GM23338 (cell line): ENCODE measurements around the gene SUMO4. TPM values are rescaled to one million over a fixed set of nuclear protein-coding genes. Genes with fewer than 3 reads are reported as not detected.

Source experiments
- ATAC-seq: fragments of 200-7000 bp; cut with Tn5 transposase; 3 replicates; pipeline ENCODE4 v1.9.1; 2020
- DNase-seq: peaks from one replicate; pipeline ENCODE4 v3.0.0-alpha.2; 2015; ENCODE audit warnings: low spot score
- H2AFZ ChIP-seq: fragments of 200-600 bp; sonication (generic); 2 replicates; pipeline ENCODE4 v1.8.0; 2016; ENCODE audit warnings: antibody characterized with exemption, mild to moderate bottlenecking, moderate library complexity
- H3F3A ChIP-seq: fragments of 200-600 bp; sonication (generic); replicated peaks from 2 replicates; pipeline ENCODE4 v1.8.0; 2017; ENCODE audit warnings: antibody characterized with exemption, mixed run types, low read depth
- H3K27ac ChIP-seq: fragments of 200-600 bp; sonication (generic); 2 replicates; pipeline ENCODE4 v1.6.1; 2016; ENCODE audit warnings: low read depth
- H3K27me3 ChIP-seq: fragments of 200-600 bp; sonication (generic); 2 replicates; pipeline ENCODE4 v1.8.0; 2016; ENCODE audit warnings: mild to moderate bottlenecking, mixed run types, moderate library complexity; ENCODE audit not compliant: insufficient read depth
- H3K36me3 ChIP-seq: fragments of 200-600 bp; sonication (generic); 2 replicates; pipeline ENCODE4 v1.8.0; 2016; ENCODE audit warnings: mild to moderate bottlenecking; ENCODE audit not compliant: insufficient read depth
- H3K4me1 ChIP-seq: fragments of 200-600 bp; sonication (generic); 2 replicates; pipeline ENCODE4 v1.8.0; 2016; ENCODE audit warnings: mild to moderate bottlenecking, moderate library complexity; ENCODE audit not compliant: insufficient read depth
- H3K4me2 ChIP-seq: fragments of 200-600 bp; sonication (generic); 2 replicates; pipeline ENCODE4 v1.7.1; 2017; ENCODE audit warnings: mixed run types
- H3K4me3 ChIP-seq: fragments of 200-600 bp; sonication (generic); 2 replicates; pipeline ENCODE4 v1.6.1; 2016; ENCODE audit warnings: mixed run types
- H3K79me2 ChIP-seq: fragments of 200-600 bp; sonication (generic); replicated peaks from 2 replicates; pipeline ENCODE4 v1.8.0; 2017; ENCODE audit warnings: mild to moderate bottlenecking; ENCODE audit not compliant: insufficient read depth
- H3K9me2 ChIP-seq: fragments of 200-600 bp; sonication (generic); 2 replicates; pipeline ENCODE4 v1.8.0; 2017; ENCODE audit not compliant: insufficient read depth
- H4K20me1 ChIP-seq: fragments of 200-600 bp; sonication (generic); replicated peaks from 2 replicates; pipeline ENCODE4 v1.8.0; 2017; ENCODE audit warnings: mild to moderate bottlenecking; ENCODE audit not compliant: insufficient read depth
- H3K27ac Mint-ChIP-seq: 2 replicates; pipeline ENCODE4 v1.8.0; 2020; ENCODE audit warnings: inconsistent platforms, mild to moderate bottlenecking, moderate library complexity, mixed read lengths
- H3K27me3 Mint-ChIP-seq: 3 replicates; pipeline ENCODE4 v1.8.0; 2022; ENCODE audit warnings: low read depth, mild to moderate bottlenecking, moderate library complexity, mixed read lengths, inconsistent platforms; ENCODE audit not compliant: insufficient read depth, poor library complexity
- H3K36me3 Mint-ChIP-seq: 3 replicates; pipeline ENCODE4 v1.8.0; 2021; ENCODE audit warnings: low read depth, mild to moderate bottlenecking, inconsistent platforms, moderate library complexity, mixed read lengths
- H3K4me1 Mint-ChIP-seq: 3 replicates; pipeline ENCODE4 v1.8.0; 2020; ENCODE audit warnings: mild to moderate bottlenecking, inconsistent platforms, mixed read lengths
- H3K4me3 Mint-ChIP-seq: 3 replicates; pipeline ENCODE4 v1.8.0; 2021; ENCODE audit warnings: moderate library complexity, mild to moderate bottlenecking, inconsistent platforms, mixed read lengths
- H3K9me3 Mint-ChIP-seq: 3 replicates; pipeline ENCODE4 v1.8.0; 2020; ENCODE audit warnings: moderate library complexity, mild to moderate bottlenecking, inconsistent platforms, mixed read lengths
- EZH2phosphoT487 ChIP-seq: fragments of 200-600 bp; sonication (generic); IDR thresholded peaks from one replicate; pipeline ENCODE4 v1.8.1; 2018; ENCODE audit warnings: antibody characterized with exemption; ENCODE audit not compliant: unreplicated experiment
- JUNB ChIP-seq: IDR thresholded peaks from one replicate; pipeline ENCODE4 v1.6.1; 2016; ENCODE audit warnings: antibody characterized with exemption; ENCODE audit not compliant: unreplicated experiment
- NANOG ChIP-seq: IDR thresholded peaks from 2 replicates; pipeline ENCODE4 v1.6.1; 2016; ENCODE audit warnings: antibody characterized with exemption, borderline replicate concordance
- REST ChIP-seq: IDR thresholded peaks from one replicate; pipeline ENCODE4 v1.6.1; 2018; ENCODE audit warnings: antibody characterized with exemption; ENCODE audit not compliant: unreplicated experiment
- STAT1 ChIP-seq: IDR thresholded peaks from one replicate; pipeline ENCODE4 v1.6.1; 2016; ENCODE audit warnings: antibody characterized with exemption; ENCODE audit not compliant: unreplicated experiment
- ZNF114 ChIP-seq: fragments of 250-450 bp; sonication (Bioruptor Pico); IDR thresholded peaks from 2 replicates; pipeline ENCODE4 v1.5.0; 2020; ENCODE audit warnings: mild to moderate bottlenecking, moderate library complexity
- ZNF331 ChIP-seq: fragments of 250-450 bp; sonication (Bioruptor Pico); IDR thresholded peaks from 2 replicates; pipeline ENCODE4 v1.5.0; 2020; ENCODE audit warnings: low read depth, mild to moderate bottlenecking, moderate library complexity
- ZNF462 ChIP-seq: fragments of 250-450 bp; sonication (Bioruptor Pico); IDR thresholded peaks from 2 replicates; pipeline ENCODE4 v1.5.0; 2020; ENCODE audit warnings: mild to moderate bottlenecking, moderate library complexity
- polyA plus RNA-seq: library from polyadenylated mRNA; unstranded; fragments of >200 nt; fragmentation: Nextera tagmentation; extraction: Ambion mirVana; gene quantifications from 2 replicates; pipeline ENCODE4 v1.2.1, GENCODE V29; 2016
- total RNA-seq: library from RNA; depleted of rRNA; stranded (reverse); fragments of >200 nt; shearing (Covaris generic); gene quantifications from 2 replicates; pipeline ENCODE4 v1.2.3, GENCODE V29; 2014
- TF ChIP-seq, protein P1 (sequence below), 2 experiments: fragments of 200-600 bp in 1 of 2; sonication (generic) in 1 of 2; conservative IDR thresholded peaks; 2 replicates each; pipeline versions ENCODE4 v1.5.1 to v1.6.1; 2016 to 2017; ENCODE audit warnings: antibody characterized with exemption in 2 of 2, low read depth in 2 of 2, mild to moderate bottlenecking in 2 of 2, moderate library complexity in 1 of 2

The SUMO4 gene
- total and polyA plus RNA-seq, 2 experiments from 2014 or later: 1.9 to 2.1 TPM

GRCh38 chr6:149425754-149426153 is 25.7 kb downstream of the SUMO4 start:
- no peak overlapping the region for H2AFZ ChIP-seq
- Mint-ChIP-seq H3K27ac (no peak overlapping the region), H3K4me3 (no peak overlapping the region), H3K9me3 (no peaks in the 10 kb centered on the region; the same call in 2 of the 3 replicates), H3K36me3 (no peaks in the 10 kb centered on the region; the same call in 2 of the 3 replicates), H3K27me3 (peaks cover 5% of the 10 kb centered on the region), H3K4me1 (peaks cover 16% of the 10 kb centered on the region)
- H3K79me2 ChIP-seq: no peaks in the 10 kb centered on the region
- H3K4me3 ChIP-seq: no peak overlapping the region
- no peaks in the 10 kb centered on the region for H3F3A ChIP-seq
- DNase-seq (no peak), ATAC-seq (no peak)
- H3K27me3 ChIP-seq: no peaks in the 10 kb centered on the region
- H4K20me1 ChIP-seq: no peaks in the 10 kb centered on the region
- H3K9me2 ChIP-seq: no peaks in the 10 kb centered on the region
- H3K27ac ChIP-seq: no peak overlapping the region
- TF ChIP-seq EZH2phosphoT487 (no peak), REST (no peak)
- TF ChIP-seq, protein P1, sequence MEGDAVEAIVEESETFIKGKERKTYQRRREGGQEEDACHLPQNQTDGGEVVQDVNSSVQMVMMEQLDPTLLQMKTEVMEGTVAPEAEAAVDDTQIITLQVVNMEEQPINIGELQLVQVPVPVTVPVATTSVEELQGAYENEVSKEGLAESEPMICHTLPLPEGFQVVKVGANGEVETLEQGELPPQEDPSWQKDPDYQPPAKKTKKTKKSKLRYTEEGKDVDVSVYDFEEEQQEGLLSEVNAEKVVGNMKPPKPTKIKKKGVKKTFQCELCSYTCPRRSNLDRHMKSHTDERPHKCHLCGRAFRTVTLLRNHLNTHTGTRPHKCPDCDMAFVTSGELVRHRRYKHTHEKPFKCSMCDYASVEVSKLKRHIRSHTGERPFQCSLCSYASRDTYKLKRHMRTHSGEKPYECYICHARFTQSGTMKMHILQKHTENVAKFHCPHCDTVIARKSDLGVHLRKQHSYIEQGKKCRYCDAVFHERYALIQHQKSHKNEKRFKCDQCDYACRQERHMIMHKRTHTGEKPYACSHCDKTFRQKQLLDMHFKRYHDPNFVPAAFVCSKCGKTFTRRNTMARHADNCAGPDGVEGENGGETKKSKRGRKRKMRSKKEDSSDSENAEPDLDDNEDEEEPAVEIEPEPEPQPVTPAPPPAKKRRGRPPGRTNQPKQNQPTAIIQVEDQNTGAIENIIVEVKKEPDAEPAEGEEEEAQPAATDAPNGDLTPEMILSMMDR (conservative IDR thresholded peaks at IDR 0.05; ENCODE audit: low read depth in 2 of 2): no peak
- no peak overlapping the region for H3K4me2 ChIP-seq
- H3K36me3 ChIP-seq: no peaks in the 10 kb centered on the region
- H3K4me1 ChIP-seq: peaks cover 9% of the 10 kb centered on the region

DNA sequence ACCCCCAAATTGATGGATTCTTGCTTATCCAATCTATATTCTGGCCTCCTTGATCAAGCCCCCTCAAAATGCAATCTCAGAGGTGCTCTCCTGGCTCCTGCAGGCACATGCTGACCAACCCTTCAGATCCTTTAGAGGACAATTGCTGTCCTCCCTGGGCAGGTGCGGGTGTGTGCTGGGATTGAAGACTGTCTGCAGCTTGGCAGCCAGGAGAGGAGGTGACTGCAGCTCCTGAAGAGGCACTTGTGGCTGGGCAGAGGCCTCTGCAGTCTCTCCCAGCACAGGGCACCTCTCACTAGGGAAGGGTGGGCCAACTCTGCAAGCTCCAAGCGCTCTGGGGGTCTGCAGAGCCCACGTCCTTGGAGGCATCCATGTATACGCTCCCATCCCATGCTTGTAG is 28.5 kb downstream of the SUMO4 start:
- H3F3A ChIP-seq: no peaks in the 10 kb centered on the region
- H3K4me3 ChIP-seq: no peak overlapping the region
- no peak overlapping the region for H3K27ac ChIP-seq
- no peak overlapping the region for H3K4me2 ChIP-seq
- Mint-ChIP-seq H3K27me3 (peaks cover 5% of the 10 kb centered on the region), H3K4me1 (peaks cover 11% of the 10 kb centered on the region), H3K27ac (no peak overlapping the region), H3K4me3 (no peak overlapping the region), H3K36me3 (no peaks in the 10 kb centered on the region; the same call in 2 of the 3 replicates), H3K9me3 (no peaks in the 10 kb centered on the region; the same call in 2 of the 3 replicates)
- H4K20me1 ChIP-seq: no peaks in the 10 kb centered on the region
- no peaks in the 10 kb centered on the region for H3K27me3 ChIP-seq
- no peaks in the 10 kb centered on the region for H3K36me3 ChIP-seq
- H3K79me2 ChIP-seq: no peaks in the 10 kb centered on the region
- H3K4me1 ChIP-seq: peaks cover 7% of the 10 kb centered on the region
- no peak overlapping the region for H2AFZ ChIP-seq
- ATAC-seq: no peak
- DNase-seq: no peak
- no peaks in the 10 kb centered on the region for H3K9me2 ChIP-seq
- TF ChIP-seq NANOG (no peak), ZNF114 (CRISPR knock-in tag) (no peak), EZH2phosphoT487 (no peak), ZNF331 (CRISPR knock-in tag) (no peak), STAT1 (no peak), ZNF462 (CRISPR knock-in tag) (no peak), JUNB (no peak)
